Measurements from ENCODE around the gene SAMD1. TPM values are rescaled to one million over a fixed set of nuclear protein-coding genes. Genes with fewer than 3 reads are reported as not detected.

Gene SAMD1
- total and polyA plus RNA-seq, 9 of the 15 experiments (the other 6 are each of a cell fraction or from before 2014, with no cell fraction given): 2.9 to 96.0 (median 43.5) TPM

DNA sequence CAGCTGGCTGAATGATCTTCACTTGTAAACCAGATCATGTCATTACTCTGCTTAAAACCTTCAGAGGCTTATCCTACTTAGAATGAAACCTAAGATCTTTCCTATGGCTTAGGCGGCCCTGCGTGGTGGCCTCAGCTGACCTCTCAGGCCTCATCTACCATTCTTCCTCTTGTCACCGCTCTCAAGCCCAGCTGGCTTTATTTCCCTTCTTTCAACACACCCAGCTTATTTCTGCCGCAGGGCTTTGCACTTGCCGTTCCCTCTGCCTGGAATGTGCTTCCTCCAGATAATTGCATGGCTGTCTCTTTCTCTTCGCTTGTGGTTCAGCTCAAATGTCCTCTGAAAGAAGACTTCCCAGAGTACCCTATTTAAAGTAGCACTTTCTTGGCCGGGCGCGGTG, 49.4 kb upstream of the SAMD1 start (continued):
- TF ChIP-seq, protein P1, sequence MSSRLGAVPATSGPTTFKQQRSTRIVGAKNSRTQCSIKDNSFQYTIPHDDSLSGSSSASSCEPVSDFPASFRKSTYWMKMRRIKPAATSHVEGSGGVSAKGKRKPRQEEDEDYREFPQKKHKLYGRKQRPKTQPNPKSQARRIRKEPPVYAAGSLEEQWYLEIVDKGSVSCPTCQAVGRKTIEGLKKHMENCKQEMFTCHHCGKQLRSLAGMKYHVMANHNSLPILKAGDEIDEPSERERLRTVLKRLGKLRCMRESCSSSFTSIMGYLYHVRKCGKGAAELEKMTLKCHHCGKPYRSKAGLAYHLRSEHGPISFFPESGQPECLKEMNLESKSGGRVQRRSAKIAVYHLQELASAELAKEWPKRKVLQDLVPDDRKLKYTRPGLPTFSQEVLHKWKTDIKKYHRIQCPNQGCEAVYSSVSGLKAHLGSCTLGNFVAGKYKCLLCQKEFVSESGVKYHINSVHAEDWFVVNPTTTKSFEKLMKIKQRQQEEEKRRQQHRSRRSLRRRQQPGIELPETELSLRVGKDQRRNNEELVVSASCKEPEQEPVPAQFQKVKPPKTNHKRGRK (tag; IDR thresholded peaks at IDR 0.05): no peak
- TF ChIP-seq ZNF408 (CRISPR knock-in tag; IDR thresholded peaks at IDR 0.05; ENCODE audit: low read depth) (no peak), CBX8 (IDR thresholded peaks at IDR 0.05; ENCODE audit: borderline replicate concordance, extremely low read depth, low read depth, low read length, poor library complexity, severe bottlenecking) (no peak), ZC3H8 (IDR thresholded peaks at IDR 0.05) (no peak), ZNF41 (CRISPR knock-in tag; conservative IDR thresholded peaks at IDR 0.05) (no peak), FOSL1 (tag; conservative IDR thresholded peaks at IDR 0.05) (no peak), CEBPB (tag; IDR thresholded peaks at IDR 0.05) (peak; percentile 64), SMARCA5 (IDR thresholded peaks at IDR 0.05) (0 out of 2 replicates have a peak, but pooled peaks have one; percentile 26), MEIS2 (IDR thresholded peaks at IDR 0.05; ENCODE audit: partially characterized antibody) (peak; percentile 84), HIVEP1 (CRISPR knock-in tag; IDR thresholded peaks at IDR 0.05) (no peak), LCOR (CRISPR knock-in tag; IDR thresholded peaks at IDR 0.05) (no peak), ZNF354B (CRISPR knock-in tag; IDR thresholded peaks at IDR 0.05) (no peak), SRSF7 (optimal IDR thresholded peaks at IDR 0.05; ENCODE audit: low read depth, low read length) (no peak), SOX6 (IDR thresholded peaks at IDR 0.05) (peak; percentile 31; the same call in 1 of the 2 replicates), CHD4 (IDR thresholded peaks at IDR 0.05; ENCODE audit: insufficient read depth, insufficient replicate concordance, low read depth, low read length, poor library complexity, severe bottlenecking) (no peak), BMI1 (IDR thresholded peaks at IDR 0.05; ENCODE audit: low read length) (no peak), ZFX (CRISPR knock-in tag; IDR thresholded peaks at IDR 0.05) (no peak), NELFE (IDR thresholded peaks at IDR 0.05; ENCODE audit: insufficient read depth, insufficient read length) (no peak), NCOA2 (IDR thresholded peaks at IDR 0.05; ENCODE audit: partially characterized antibody in 2 of 2) (no peak), ZNF143 (CRISPR knock-in tag; IDR thresholded peaks at IDR 0.05) (no peak), ZZZ3 (IDR thresholded peaks at IDR 0.05) (no peak), ZFP30 (CRISPR knock-in tag; IDR thresholded peaks at IDR 0.05; ENCODE audit: borderline replicate concordance) (no peak)
- TF ChIP-seq, protein P2, sequence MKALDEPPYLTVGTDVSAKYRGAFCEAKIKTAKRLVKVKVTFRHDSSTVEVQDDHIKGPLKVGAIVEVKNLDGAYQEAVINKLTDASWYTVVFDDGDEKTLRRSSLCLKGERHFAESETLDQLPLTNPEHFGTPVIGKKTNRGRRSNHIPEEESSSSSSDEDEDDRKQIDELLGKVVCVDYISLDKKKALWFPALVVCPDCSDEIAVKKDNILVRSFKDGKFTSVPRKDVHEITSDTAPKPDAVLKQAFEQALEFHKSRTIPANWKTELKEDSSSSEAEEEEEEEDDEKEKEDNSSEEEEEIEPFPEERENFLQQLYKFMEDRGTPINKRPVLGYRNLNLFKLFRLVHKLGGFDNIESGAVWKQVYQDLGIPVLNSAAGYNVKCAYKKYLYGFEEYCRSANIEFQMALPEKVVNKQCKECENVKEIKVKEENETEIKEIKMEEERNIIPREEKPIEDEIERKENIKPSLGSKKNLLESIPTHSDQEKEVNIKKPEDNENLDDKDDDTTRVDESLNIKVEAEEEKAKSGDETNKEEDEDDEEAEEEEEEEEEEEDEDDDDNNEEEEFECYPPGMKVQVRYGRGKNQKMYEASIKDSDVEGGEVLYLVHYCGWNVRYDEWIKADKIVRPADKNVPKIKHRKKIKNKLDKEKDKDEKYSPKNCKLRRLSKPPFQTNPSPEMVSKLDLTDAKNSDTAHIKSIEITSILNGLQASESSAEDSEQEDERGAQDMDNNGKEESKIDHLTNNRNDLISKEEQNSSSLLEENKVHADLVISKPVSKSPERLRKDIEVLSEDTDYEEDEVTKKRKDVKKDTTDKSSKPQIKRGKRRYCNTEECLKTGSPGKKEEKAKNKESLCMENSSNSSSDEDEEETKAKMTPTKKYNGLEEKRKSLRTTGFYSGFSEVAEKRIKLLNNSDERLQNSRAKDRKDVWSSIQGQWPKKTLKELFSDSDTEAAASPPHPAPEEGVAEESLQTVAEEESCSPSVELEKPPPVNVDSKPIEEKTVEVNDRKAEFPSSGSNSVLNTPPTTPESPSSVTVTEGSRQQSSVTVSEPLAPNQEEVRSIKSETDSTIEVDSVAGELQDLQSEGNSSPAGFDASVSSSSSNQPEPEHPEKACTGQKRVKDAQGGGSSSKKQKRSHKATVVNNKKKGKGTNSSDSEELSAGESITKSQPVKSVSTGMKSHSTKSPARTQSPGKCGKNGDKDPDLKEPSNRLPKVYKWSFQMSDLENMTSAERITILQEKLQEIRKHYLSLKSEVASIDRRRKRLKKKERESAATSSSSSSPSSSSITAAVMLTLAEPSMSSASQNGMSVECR (CRISPR knock-in tag; IDR thresholded peaks at IDR 0.05): peak; percentile 34; the same call in 1 of the 2 replicates
- TF ChIP-seq, protein P3, sequence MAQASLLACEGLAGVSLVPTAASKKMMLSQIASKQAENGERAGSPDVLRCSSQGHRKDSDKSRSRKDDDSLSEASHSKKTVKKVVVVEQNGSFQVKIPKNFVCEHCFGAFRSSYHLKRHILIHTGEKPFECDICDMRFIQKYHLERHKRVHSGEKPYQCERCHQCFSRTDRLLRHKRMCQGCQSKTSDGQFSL (CRISPR knock-in tag; IDR thresholded peaks at IDR 0.05): no peak
- TF ChIP-seq, protein P3 (tag; IDR thresholded peaks at IDR 0.05): no peak
